HepG2 (cell line): ENCODE data around the gene CDC6. TPM values are rescaled to one million over a fixed set of nuclear protein-coding genes. Genes with fewer than 3 reads are reported as not detected.

Source experiments
- ASH2L ChIP-seq: fragments of 300-600, 200-600 bp; sonication (generic); IDR thresholded peaks from 2 replicates; pipeline ENCODE4 v1.7.0; 2017; ENCODE audit warnings: low read depth, mild to moderate bottlenecking, moderate library complexity, mixed read lengths, low read length; ENCODE audit not compliant: insufficient read length
- CHD4 ChIP-seq: fragments of 200-600 bp; sonication (generic); IDR thresholded peaks from 2 replicates; pipeline ENCODE4 v1.7.0; 2017; ENCODE audit warnings: mild to moderate bottlenecking, low read length, borderline replicate concordance
- ESRRA ChIP-seq: sonication (generic); formaldehyde crosslinking; IDR thresholded peaks from 2 replicates; pipeline ENCODE4 v1.5.1; 2020; ENCODE audit warnings: mild to moderate bottlenecking, low read depth, missing genetic modification reagents
- FOXC1 ChIP-seq: sonication (generic); formaldehyde crosslinking; IDR thresholded peaks from 2 replicates; pipeline ENCODE4 v1.8.0; 2022; ENCODE audit warnings: mild to moderate bottlenecking, missing genetic modification reagents, borderline replicate concordance
- HDAC2 ChIP-seq: sonication (generic); formaldehyde crosslinking; IDR thresholded peaks from 2 replicates; pipeline ENCODE4 v1.4.0; 2020; ENCODE audit warnings: missing genetic modification reagents
- HNF4A ChIP-seq: sonication (generic); formaldehyde crosslinking; IDR thresholded peaks from 2 replicates; pipeline ENCODE4 v1.4.0; 2020; ENCODE audit warnings: missing genetic modification reagents
- HOXA3 ChIP-seq: sonication (generic); formaldehyde crosslinking; IDR thresholded peaks from 2 replicates; pipeline ENCODE4 v1.5.0; 2020; ENCODE audit warnings: missing genetic modification reagents
- JUN ChIP-seq: sonication (generic); formaldehyde crosslinking; IDR thresholded peaks from 2 replicates; pipeline ENCODE4 v1.4.0; 2020; ENCODE audit warnings: mild to moderate bottlenecking, missing genetic modification reagents
- MED13 ChIP-seq: sonication (generic); formaldehyde crosslinking; IDR thresholded peaks from 2 replicates; pipeline ENCODE4 v1.5.0; 2020; ENCODE audit warnings: missing genetic modification reagents
- MEIS2 ChIP-seq: sonication (generic); formaldehyde crosslinking; IDR thresholded peaks from 2 replicates; pipeline ENCODE4 v1.9.0; 2021; ENCODE audit warnings: mild to moderate bottlenecking, missing genetic modification reagents
- MYC ChIP-seq: sonication (generic); formaldehyde crosslinking; IDR thresholded peaks from 2 replicates; pipeline ENCODE4 v1.9.0; 2021; ENCODE audit warnings: missing genetic modification reagents, borderline replicate concordance
- RXRB ChIP-seq: IDR thresholded peaks from 2 replicates; pipeline ENCODE4 v1.6.1; 2016; ENCODE audit warnings: borderline replicate concordance, missing genetic modification reagents, missing compliant biosample characterization
- SP1 ChIP-seq, 2 experiments: fragments of 450-650 bp in 1 of 2; sonication (generic) in 1 of 2; formaldehyde crosslinking in 1 of 2; IDR thresholded peaks; 2 replicates each; pipeline versions ENCODE4 v1.4.0 to v1.6.1; 2016 to 2020; ENCODE audit warnings: missing genetic modification reagents in 1 of 2
- SP4 ChIP-seq: sonication (generic); formaldehyde crosslinking; IDR thresholded peaks from 2 replicates; pipeline ENCODE4 v1.8.1; 2023; ENCODE audit warnings: mild to moderate bottlenecking, missing genetic modification reagents
- TBX3 ChIP-seq: fragments of 450-650 bp; IDR thresholded peaks from 2 replicates; pipeline ENCODE4 v1.6.1; 2017; ENCODE audit warnings: antibody characterized with exemption, mild to moderate bottlenecking, inconsistent platforms, borderline replicate concordance
- U2AF2 ChIP-seq: fragments of 200-400 bp; formaldehyde crosslinking; IDR thresholded peaks from 2 replicates; pipeline ENCODE4 v1.6.1; 2017; ENCODE audit warnings: low read depth, mild to moderate bottlenecking, low read length
- ZBTB38 ChIP-seq: sonication (generic); formaldehyde crosslinking; IDR thresholded peaks from 2 replicates; pipeline ENCODE4 v1.5.1; 2020; ENCODE audit warnings: mild to moderate bottlenecking, missing genetic modification reagents
- ZNF17 ChIP-seq: sonication (generic); formaldehyde crosslinking; IDR thresholded peaks from 2 replicates; pipeline ENCODE4 v1.5.0; 2020; ENCODE audit warnings: mild to moderate bottlenecking, missing genetic modification reagents
- ZNF20 ChIP-seq: sonication (generic); formaldehyde crosslinking; IDR thresholded peaks from 2 replicates; pipeline ENCODE4 v1.4.0; 2020; ENCODE audit warnings: mild to moderate bottlenecking, moderate library complexity, missing genetic modification reagents
- ZNF44 ChIP-seq: sonication (generic); formaldehyde crosslinking; IDR thresholded peaks from 2 replicates; pipeline ENCODE4 v1.5.1; 2020; ENCODE audit warnings: mild to moderate bottlenecking, missing genetic modification reagents
- ZNF569 ChIP-seq: sonication (generic); formaldehyde crosslinking; IDR thresholded peaks from 2 replicates; pipeline ENCODE4 v1.5.0; 2020; ENCODE audit warnings: mild to moderate bottlenecking, missing genetic modification reagents, moderate library complexity, borderline replicate concordance
- polyA plus RNA-seq, 8 experiments: library from polyadenylated mRNA; depleted of rRNA in 3 of 8; stranded (reverse) in 7 of 8; unstranded in 1 of 8; fragments of >200 nt; fragmentation: Illumina TruSeq in 4 of 8; extraction: Trizol in 4 of 8; gene quantifications; 2 replicates each; pipeline versions ENCODE4 v1.2.1 to v1.2.3, GENCODE V29; 2011 to 2016; ENCODE audit warnings: low read depth in 4 of 8, missing spikeins in 1 of 8, mixed read lengths in 1 of 8; ENCODE audit not compliant: insufficient read depth in 1 of 8
- total RNA-seq, 5 experiments: library from RNA; depleted of rRNA; stranded (reverse); fragments of >200 nt; fragmentation: Illumina TruSeq; extraction: Trizol; gene quantifications; 2 replicates each; pipeline ENCODE4 v1.2.3, GENCODE V29; 2016; ENCODE audit warnings: low read depth in 1 of 5
- TF ChIP-seq, protein P1 (sequence below): fragments of 450-650 bp; IDR thresholded peaks from 2 replicates; pipeline ENCODE4 v1.6.1; 2017
- TF ChIP-seq, protein P2 (sequence below): sonication (generic); formaldehyde crosslinking; IDR thresholded peaks from 2 replicates; pipeline ENCODE4 v1.4.0; 2020; ENCODE audit warnings: mild to moderate bottlenecking, low read depth, missing genetic modification reagents
- TF ChIP-seq, protein P3 (sequence below): sonication (generic); formaldehyde crosslinking; IDR thresholded peaks from 2 replicates; pipeline ENCODE4 v1.4.0; 2020; ENCODE audit warnings: mild to moderate bottlenecking, missing genetic modification reagents

CDC6 gene
- total and polyA plus RNA-seq, 2 of the 13 experiments (the other 11 are each of a cell fraction or from before 2014, with no cell fraction given) = 17.4 to 114 TPM

DNA sequence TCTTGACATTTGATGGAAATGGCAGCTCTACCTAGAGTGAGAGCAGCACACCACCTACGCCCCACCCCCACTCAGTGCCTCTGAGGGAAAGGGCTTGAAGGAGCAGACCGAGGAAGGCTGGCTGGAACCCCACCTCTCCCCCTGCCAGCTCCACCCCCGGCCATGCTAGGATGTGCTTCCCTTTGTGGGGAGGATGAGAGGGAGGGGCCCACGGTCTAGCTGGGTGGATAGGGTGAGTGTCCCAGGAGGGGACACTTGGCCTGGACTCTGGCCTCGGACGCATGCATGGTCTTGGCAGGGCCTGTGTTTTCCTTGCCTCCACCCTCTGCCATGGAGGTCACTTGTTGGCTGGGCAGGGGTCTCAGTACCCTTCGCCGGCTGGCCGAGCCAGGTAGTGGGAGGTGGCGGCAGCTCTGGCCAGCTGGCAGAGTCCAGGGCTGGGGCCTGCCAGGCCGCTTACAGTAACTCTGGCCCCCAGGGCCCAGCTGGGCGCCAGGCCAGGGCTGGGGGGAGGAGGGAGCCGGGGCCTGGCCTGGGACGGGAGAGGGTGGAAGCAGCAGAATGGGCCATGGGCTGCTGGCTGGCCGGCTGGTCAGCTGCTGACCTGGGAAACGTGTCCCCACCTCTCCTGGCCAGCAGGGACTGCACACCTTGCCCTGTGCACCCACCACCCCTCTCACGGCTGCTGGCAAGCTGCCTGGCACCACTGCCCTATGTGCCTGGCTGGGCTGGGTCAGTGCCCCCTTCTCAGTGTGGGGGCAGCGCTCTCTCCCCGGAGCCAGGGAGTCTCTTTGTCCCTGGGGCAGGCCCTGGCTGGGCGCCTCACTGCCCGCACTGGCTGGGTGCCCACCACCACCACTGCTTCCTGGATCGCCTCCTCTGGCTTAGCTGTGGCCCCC, 44.3 kb downstream of the CDC6 start (continued):
- TF ChIP-seq RXRB (CRISPR knock-in tag) (no peak), HOXA3 (CRISPR knock-in tag) (no peak), ZBTB38 (CRISPR knock-in tag) (peak; percentile 69; the same call in 1 of the 2 replicates), TBX3 (no peak), HDAC2 (no peak), SP1 (IDR thresholded peaks at IDR 0.05) (no peak), SP1 (CRISPR knock-in tag; IDR thresholded peaks at IDR 0.05) (no peak), FOXC1 (CRISPR knock-in tag) (no peak), HNF4A (CRISPR knock-in tag) (peak; percentile 48), MYC (CRISPR knock-in tag) (peak; percentile 31; the same call in 1 of the 2 replicates), SP4 (no peak), ZNF20 (no peak), MED13 (CRISPR knock-in tag) (no peak), ZNF569 (no peak), JUN (CRISPR knock-in tag) (no peak), CHD4 (no peak), MEIS2 (CRISPR knock-in tag) (no peak), ASH2L (no peak), ESRRA (0 out of 2 replicates have a peak, but pooled peaks have one; percentile 24), U2AF2 (no peak), ZNF44 (CRISPR knock-in tag) (no peak), ZNF17 (no peak)
- TF ChIP-seq, protein P1, sequence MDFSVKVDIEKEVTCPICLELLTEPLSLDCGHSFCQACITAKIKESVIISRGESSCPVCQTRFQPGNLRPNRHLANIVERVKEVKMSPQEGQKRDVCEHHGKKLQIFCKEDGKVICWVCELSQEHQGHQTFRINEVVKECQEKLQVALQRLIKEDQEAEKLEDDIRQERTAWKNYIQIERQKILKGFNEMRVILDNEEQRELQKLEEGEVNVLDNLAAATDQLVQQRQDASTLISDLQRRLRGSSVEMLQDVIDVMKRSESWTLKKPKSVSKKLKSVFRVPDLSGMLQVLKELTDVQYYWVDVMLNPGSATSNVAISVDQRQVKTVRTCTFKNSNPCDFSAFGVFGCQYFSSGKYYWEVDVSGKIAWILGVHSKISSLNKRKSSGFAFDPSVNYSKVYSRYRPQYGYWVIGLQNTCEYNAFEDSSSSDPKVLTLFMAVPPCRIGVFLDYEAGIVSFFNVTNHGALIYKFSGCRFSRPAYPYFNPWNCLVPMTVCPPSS = no peak
- TF ChIP-seq, protein P2, sequence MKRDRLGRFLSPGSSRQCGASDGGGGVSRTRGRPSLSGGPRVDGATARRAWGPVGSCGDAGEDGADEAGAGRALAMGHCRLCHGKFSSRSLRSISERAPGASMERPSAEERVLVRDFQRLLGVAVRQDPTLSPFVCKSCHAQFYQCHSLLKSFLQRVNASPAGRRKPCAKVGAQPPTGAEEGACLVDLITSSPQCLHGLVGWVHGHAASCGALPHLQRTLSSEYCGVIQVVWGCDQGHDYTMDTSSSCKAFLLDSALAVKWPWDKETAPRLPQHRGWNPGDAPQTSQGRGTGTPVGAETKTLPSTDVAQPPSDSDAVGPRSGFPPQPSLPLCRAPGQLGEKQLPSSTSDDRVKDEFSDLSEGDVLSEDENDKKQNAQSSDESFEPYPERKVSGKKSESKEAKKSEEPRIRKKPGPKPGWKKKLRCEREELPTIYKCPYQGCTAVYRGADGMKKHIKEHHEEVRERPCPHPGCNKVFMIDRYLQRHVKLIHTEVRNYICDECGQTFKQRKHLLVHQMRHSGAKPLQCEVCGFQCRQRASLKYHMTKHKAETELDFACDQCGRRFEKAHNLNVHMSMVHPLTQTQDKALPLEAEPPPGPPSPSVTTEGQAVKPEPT (CRISPR knock-in tag) = no peak
- TF ChIP-seq, protein P3, sequence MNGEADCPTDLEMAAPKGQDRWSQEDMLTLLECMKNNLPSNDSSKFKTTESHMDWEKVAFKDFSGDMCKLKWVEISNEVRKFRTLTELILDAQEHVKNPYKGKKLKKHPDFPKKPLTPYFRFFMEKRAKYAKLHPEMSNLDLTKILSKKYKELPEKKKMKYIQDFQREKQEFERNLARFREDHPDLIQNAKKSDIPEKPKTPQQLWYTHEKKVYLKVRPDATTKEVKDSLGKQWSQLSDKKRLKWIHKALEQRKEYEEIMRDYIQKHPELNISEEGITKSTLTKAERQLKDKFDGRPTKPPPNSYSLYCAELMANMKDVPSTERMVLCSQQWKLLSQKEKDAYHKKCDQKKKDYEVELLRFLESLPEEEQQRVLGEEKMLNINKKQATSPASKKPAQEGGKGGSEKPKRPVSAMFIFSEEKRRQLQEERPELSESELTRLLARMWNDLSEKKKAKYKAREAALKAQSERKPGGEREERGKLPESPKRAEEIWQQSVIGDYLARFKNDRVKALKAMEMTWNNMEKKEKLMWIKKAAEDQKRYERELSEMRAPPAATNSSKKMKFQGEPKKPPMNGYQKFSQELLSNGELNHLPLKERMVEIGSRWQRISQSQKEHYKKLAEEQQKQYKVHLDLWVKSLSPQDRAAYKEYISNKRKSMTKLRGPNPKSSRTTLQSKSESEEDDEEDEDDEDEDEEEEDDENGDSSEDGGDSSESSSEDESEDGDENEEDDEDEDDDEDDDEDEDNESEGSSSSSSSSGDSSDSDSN = peak; percentile 51; the same call in 1 of the 2 replicates
